Heart right ventricle (tissue), 16 donors: ENCODE results near the gene HAAO. TPM values are rescaled to one million over a fixed set of nuclear protein-coding genes. Genes with fewer than 3 reads are reported as not detected.

Experiments
- ATAC-seq, 8 donors: fragments of 200-7000 bp; cut with Tn5 transposase; one replicate each; pipeline ENCODE4 v1.9.1; 2020; ENCODE audit warnings: mild to moderate bottlenecking in 8 of 8, moderate library complexity in 8 of 8, moderate number of reproducible peaks in 1 of 8
- DNase-seq, 2 donors: peaks; one replicate each; pipeline ENCODE4 v3.0.0-alpha.2; 2020
- H3K27ac ChIP-seq, 10 donors: fragments of 200-600 bp; sonication (generic) in 2 of 10; one replicate each; pipeline versions ENCODE4 v1.5.0 to v1.8.0; 2020 to 2022; ENCODE audit warnings: mild to moderate bottlenecking in 3 of 10
- H3K27me3 ChIP-seq, 7 donors: fragments of 200-600 bp; one replicate each; pipeline ENCODE4 v1.8.0; 2021 to 2022; ENCODE audit warnings: mild to moderate bottlenecking in 2 of 7
- H3K36me3 ChIP-seq, 9 donors: fragments of 200-600 bp; sonication (generic) in 1 of 9; one replicate each; pipeline versions ENCODE4 v1.5.0 to v1.8.0; 2020 to 2022; ENCODE audit warnings: mild to moderate bottlenecking in 2 of 9
- H3K4me1 ChIP-seq, 9 donors: fragments of 200-600 bp; sonication (generic) in 1 of 9; one replicate each; pipeline versions ENCODE4 v1.5.0 to v1.8.0; 2020 to 2022; ENCODE audit warnings: mild to moderate bottlenecking in 4 of 9
- H3K4me3 ChIP-seq, 10 donors: fragments of 200-600 bp; sonication (generic) in 2 of 10; one replicate each; pipeline versions ENCODE4 v1.5.0 to v1.8.0; 2020 to 2022; ENCODE audit warnings: mild to moderate bottlenecking in 7 of 10, moderate library complexity in 2 of 10
- H3K9me3 ChIP-seq, 11 donors: fragments of 200-600 bp in 10 of 11; sonication (generic) in 2 of 11; one replicate each; pipeline versions ENCODE4 v1.5.0 to v1.8.0; 2013 to 2022; ENCODE audit warnings: mild to moderate bottlenecking in 2 of 11, control low read depth in 1 of 11, moderate library complexity in 1 of 11
- CTCF ChIP-seq, 9 donors: fragments of 200-600 bp; sonication (generic) in 2 of 9; IDR thresholded peaks; one replicate each; pipeline versions ENCODE4 v1.5.0 to v1.8.0; 2021 to 2022; ENCODE audit warnings: antibody characterized with exemption in 9 of 9, mild to moderate bottlenecking in 5 of 9, moderate library complexity in 1 of 9
- WGBS, 2 donors: extraction: QIAGEN DNeasy Blood & Tissue Kit; methylation state at CpG; one replicate each; pipeline ENCODE4 v1.1.7; 2013; ENCODE audit warnings: inconsistent platforms in 1 of 2; 5-methylcytosine and 5-hydroxymethylcytosine counted together
- intact Hi-C, 10 donors: fragments of 100-400 bp; cut with DNase I; formaldehyde crosslinking; loops; one replicate each; pipeline versions ENCODE4 v1.11.1 to v1.14.2; 2022
- polyA plus RNA-seq, 2 donors: library from polyadenylated mRNA; stranded (reverse); fragments of 200-250 nt; gene quantifications; one replicate each; pipeline ENCODE4 v1.2.3, GENCODE V29; 2013
- total RNA-seq, 10 donors: library from RNA; stranded (reverse); fragmentation: NEBNext Ultra II Directional in 3 of 10; extraction: Animal tissue kit (Norgen Biotek cat#: 25700) in 3 of 10; gene quantifications; one replicate each; pipeline versions ENCODE4 v1.2.1 to v1.2.4, GENCODE V29; 2021 to 2023
- donor health status: Arrhythmogenic right ventricular cardiomyopathy.
- donor health status: ischemic (EF 13 %, LVEDD 7.1; RV severe dilation, severe dysfunction).
- donor health status: healthy with polysubstance abuse.
- donor health status: DM: no; HTN: yes; CAD: no.
- donor health status: DM: no; HTN: no; CAD: no.
- donor health status: ischemic (EF 25% LVEDD 6.9; RV normal size, moderate dysfunction).
- donor health status: ischemic (EF 25% LVEDD 5.7; RV mildly dilated, moderate dysfunction).
- donor health status: healthy.
- donor health status: DM: yes; HTN: yes; CAD: no.
- donor health status: Ischemic cardiomyopathy.
- donor health status: ischemic (EF 35%, LVEDD 5.7; RV mildly dilated, moderate dysfunction).
- donor health status: nonischemic (EF 11% LVEDD 7.7; RV severe dilation, severe dysfunction).
- donor health status: DM: yes; HTN: yes; CAD: no.
- donor health status: PGD.
- donor health status: ischemic (EF 29% LVEDD 5.4; RV normal size, mild dysfunction).
- donor health status: nonischemic (EF 23%, LVEDD 6.1; RV moderate dilation, normal function).

The HAAO gene
- total and polyA plus RNA-seq, 12 donors, result 0.80 to 6.4 (median 2.7) TPM

- Histone ChIP-seq H3K27ac (peak overlapping the region in 1 of 10 donors; percentile 18), H3K9me3 (no peaks in the 10 kb centered on the region), H3K27me3 (no peaks in the 10 kb centered on the region), H3K4me3 (no peak overlapping the region), H3K36me3 (no peaks in the 10 kb centered on the region), H3K4me1 (peaks cover 0 to 24% (median 6%) of the 10 kb centered on the region in 9 donors)
- no peak for DNase-seq
- WGBS, 2 donors, result 67 to 85% methylated on average over 3 of the region's 3 CpGs
- TF ChIP-seq CTCF (IDR thresholded peaks at IDR 0.05), result no peak
- peak in 1 of 8 donors; percentile 12 for ATAC-seq
- intact Hi-C loops, result no loop called here
Observed at GRCh38 chr2:42804338-42804737, 12.0 kb upstream of the HAAO start.

GRCh38 chr2:42802150-42802549 is 9.8 kb upstream of the HAAO start:
- 91 to 92% methylated on average over 6 of the region's 6 CpGs for WGBS, 2 donors
- TF ChIP-seq CTCF (IDR thresholded peaks at IDR 0.05), result no peak
- ATAC-seq (no peak), DNase-seq (no peak)
- H3K36me3 ChIP-seq, result no peaks in the 10 kb centered on the region
- intact Hi-C loops, result no loop called here
- H3K27ac ChIP-seq, result no peak overlapping the region
- no peaks in the 10 kb centered on the region for H3K9me3 ChIP-seq
- H3K4me1 ChIP-seq, result peaks cover 0 to 18% (median 0%) of the 10 kb centered on the region in 9 donors
- H3K4me3 ChIP-seq, result no peak overlapping the region
- no peaks in the 10 kb centered on the region for H3K27me3 ChIP-seq

GRCh38 chr2:42801381-42801780 is 9.0 kb upstream of the HAAO start:
- H3K36me3 ChIP-seq, result no peaks in the 10 kb centered on the region
- intact Hi-C loops, result no loop called here
- no peak for DNase-seq
- no peak for TF ChIP-seq CTCF (IDR thresholded peaks at IDR 0.05)
- no peak overlapping the region for H3K27ac ChIP-seq
- H3K4me1 ChIP-seq, result peaks cover 0 to 18% (median 0%) of the 10 kb centered on the region in 9 donors
- 53% methylated on average over 4 of the region's 4 CpGs for WGBS, 2 donors
- ATAC-seq, result no peak
- H3K4me3 ChIP-seq, result no peak overlapping the region
- H3K27me3 ChIP-seq, result no peaks in the 10 kb centered on the region
- H3K9me3 ChIP-seq, result no peaks in the 10 kb centered on the region

- Histone ChIP-seq H3K4me3 (no peak overlapping the region), H3K9me3 (no peaks in the 10 kb centered on the region), H3K27ac (no peak overlapping the region), H3K4me1 (peaks cover 0 to 22% (median 0%) of the 10 kb centered on the region in 9 donors), H3K36me3 (no peaks in the 10 kb centered on the region), H3K27me3 (no peaks in the 10 kb centered on the region)
- DNase-seq, result no peak
- TF ChIP-seq CTCF (IDR thresholded peaks at IDR 0.05), result no peak
- ATAC-seq, result peak in 1 of 8 donors; percentile 10
- intact Hi-C loops, result no loop called here
- 73 to 76% methylated on average over 2 of the region's 2 CpGs for WGBS, 2 donors
Observed at GRCh38 chr2:42800981-42801380, 8.6 kb upstream of the HAAO start.
